Adipose tissue (tissue), 3 donors: ENCODE data around the gene GATB. TPM values are rescaled to one million over a fixed set of nuclear protein-coding genes. Genes with fewer than 3 reads are reported as not detected.

Experiments
- H3K27ac ChIP-seq: one replicate; pipeline ENCODE4 v1.5.1; 2013; ENCODE audit warnings: low read depth, low read length
- WGBS, 3 donors: extraction: QIAGEN DNeasy Blood & Tissue Kit; methylation state at CpG; one replicate each; pipeline ENCODE4 v1.1.7; 2013; 5-methylcytosine and 5-hydroxymethylcytosine counted together
- polyA plus RNA-seq, 3 donors: library from polyadenylated mRNA; stranded (reverse); fragments of 200-250 nt; gene quantifications; one replicate each; pipeline ENCODE4 v1.2.3, GENCODE V29; 2013
- donor health status: healthy with polysubstance abuse.
- donor health status: Bipolar disorder and iron deficiency.
- donor health status: healthy.

The GATB gene
- polyA plus RNA-seq, 3 donors = 5.3 to 18.6 (median 17.9) TPM

DNA sequence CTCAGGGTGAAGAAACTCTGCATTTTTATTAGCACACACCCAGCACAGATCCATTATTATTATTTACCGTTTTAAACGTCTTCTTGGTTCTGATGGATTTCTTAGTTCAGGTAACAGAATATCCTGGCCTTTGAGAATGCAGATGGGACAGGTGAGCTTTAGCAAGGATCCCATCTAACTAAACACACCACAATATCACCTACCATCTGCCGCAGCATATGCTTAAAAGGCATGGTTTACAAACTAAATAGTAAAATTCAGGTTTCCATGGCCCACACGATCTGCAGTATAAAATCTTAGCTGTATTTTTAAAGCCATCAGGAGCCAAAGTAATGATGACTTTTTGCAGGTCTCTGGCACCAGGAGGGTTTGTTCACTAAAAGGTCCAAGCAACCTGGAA, 31.7 kb upstream of the GATB start:
- WGBS, 3 donors = 72 to 90% (median 88%) methylated on average over 4 of the region's 4 CpGs

DNA sequence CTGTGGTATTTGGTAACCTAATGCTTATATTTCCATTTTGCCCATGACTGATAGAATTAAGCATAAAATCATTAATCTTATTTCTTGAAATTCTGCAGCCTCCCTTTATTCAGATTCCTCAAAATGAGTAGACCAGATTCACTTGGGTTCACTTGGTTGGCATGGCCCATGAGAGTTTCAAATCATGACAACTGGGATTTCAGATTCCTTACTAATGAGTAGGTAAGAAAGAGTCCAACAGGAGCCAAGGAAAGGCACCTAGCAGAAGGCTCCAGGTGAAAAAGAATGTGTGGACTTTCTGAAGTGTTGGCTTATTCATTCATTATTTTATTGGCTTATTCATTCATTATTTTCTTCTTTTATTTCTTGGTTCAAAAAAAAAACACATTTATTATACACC, 27.2 kb upstream of the GATB start:
- no peak overlapping the region for H3K27ac ChIP-seq

More for the DNA sequence above, 31.7 kb upstream of the GATB start:
- H3K27ac ChIP-seq = no peak overlapping the region

DNA sequence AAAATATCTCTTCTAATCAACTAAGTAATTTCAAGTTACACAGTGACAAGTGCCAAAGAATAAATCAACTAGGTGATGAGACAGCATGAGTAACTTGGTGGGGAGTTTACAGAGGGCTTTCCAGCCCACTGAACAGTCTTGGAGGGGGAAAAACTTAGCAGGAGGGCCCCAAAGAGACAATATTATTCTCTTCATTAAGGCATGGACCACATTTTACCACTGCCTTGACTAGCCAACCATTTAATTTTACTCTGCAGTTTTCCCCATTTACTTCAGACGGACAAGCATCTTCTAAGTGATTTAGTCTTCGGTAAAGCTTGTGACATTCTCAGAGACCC, 25.3 kb upstream of the GATB start:
- WGBS, 3 donors = 94 to 97% (median 96%) methylated on average over 2 of the region's 2 CpGs
- H3K27ac ChIP-seq = no peak overlapping the region

DNA sequence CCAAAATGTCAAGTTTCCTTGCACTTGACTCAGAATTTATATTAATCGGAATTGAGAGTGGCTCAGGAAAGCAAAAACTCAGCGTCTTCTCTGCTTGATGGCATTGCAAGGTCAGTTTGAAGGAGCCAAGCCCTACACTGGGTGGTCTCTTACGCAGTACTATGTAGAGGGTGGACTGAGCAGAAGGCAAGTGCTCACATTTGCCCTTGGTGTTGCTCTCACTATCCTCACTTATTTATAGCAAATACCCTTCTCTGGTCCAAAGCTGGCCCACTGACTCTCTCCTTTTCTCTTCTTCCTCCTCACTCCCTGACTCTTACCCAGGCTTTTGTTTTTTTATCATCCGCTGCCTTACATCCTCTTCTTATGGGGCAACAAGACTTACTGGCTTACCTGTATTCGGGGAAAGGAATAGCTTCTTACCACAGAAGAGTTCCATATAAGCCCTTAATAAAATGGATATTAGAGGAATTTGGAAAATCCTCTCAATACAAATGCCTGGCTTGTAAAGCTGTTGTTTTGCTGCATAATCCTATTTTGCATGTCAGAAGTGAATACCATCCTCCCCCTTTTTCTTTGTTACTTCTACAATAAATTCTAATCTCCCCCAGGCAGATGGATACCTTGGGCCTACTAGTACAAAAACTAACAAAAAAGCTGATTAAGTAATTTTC, 24.8 kb upstream of the GATB start:
- no peak overlapping the region for H3K27ac ChIP-seq
- WGBS, 3 donors = 78 to 81% (median 79%) methylated on average over 5 of the region's 5 CpGs

DNA sequence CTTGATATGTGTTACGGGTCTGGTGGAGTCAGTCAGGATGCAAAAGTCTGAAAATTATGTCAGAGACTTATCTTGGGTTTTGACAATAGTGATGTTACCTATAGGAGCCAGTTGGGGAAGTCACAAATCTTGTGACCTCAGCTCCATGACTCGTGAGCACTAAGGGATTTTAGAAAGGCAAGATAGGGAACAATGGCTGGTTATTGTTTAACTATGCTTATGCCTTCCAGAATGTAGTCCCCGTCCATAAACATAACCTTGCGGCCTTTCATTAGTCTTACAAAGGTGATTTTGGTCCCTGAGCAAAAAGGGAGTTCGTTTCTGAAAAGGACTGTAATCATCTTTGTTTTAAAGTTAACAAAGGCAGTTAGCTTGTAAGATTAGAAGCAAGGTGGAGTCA, 23.9 kb upstream of the GATB start:
- WGBS, 3 donors = 38 to 72% (median 70%) methylated on average over 5 of the region's 5 CpGs
- no peak overlapping the region for H3K27ac ChIP-seq

DNA sequence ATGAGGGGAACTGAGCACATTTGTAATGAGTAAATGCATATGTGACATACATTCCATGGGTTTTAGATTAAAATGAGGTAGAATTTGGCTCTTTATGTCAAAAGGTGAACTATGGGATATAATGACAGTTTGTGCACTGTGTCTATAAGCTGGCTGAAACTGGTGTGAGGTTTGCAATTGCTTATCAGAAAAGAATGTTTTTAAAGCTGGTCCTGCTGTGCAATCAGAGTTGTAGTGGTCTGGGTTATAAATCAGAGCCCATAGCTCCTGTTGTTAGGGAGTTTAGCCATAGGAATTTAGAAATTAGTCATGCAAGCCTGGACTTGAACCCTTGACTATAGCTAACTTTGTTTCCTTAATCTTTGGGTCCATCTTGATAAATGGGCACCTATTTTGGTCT, 23.1 kb upstream of the GATB start:
- H3K27ac ChIP-seq = no peak overlapping the region

DNA sequence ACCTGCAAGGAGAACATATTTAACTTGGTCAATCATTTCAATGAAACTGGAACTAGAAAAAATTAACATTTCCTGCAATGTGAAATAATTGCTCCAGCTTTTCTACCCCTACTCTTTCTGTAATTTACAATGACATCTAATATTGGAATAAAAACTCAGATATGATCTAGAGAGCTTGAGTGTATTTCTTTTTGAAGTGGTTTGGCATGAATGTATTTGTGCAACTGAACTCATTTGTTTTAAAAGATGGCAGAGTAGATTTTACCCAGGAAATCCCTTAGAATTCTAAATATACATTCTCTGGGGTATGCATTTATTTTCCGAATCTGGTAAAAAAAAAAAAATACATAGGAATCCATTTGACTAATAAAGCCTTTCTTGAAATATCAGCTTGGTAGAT, 21.5 kb upstream of the GATB start:
- no peak overlapping the region for H3K27ac ChIP-seq
- WGBS, 3 donors = 69 to 78% (median 70%) methylated on average over 1 of the region's 1 CpG

DNA sequence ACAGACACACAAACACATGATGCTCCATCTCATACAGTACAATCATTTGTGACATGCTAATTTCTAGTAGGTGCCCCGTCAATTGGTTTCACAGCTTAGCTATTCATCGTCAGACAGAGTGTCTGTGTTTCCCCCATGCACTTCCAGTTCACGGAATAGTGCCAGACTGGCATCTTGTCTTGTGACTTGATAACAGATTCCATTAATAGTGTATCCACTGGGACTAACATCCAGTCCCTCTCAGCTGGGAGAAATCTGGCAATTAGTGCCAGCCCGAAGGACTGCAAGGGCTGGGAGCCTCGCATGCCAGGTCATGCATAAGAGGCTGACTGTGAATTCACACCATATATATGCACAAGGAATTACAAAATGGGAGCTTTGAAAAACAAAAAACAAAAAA, 20.2 kb upstream of the GATB start:
- H3K27ac ChIP-seq = no peak overlapping the region
- 73 to 85% (median 80%) methylated on average over 5 of the region's 5 CpGs for WGBS, 3 donors

DNA sequence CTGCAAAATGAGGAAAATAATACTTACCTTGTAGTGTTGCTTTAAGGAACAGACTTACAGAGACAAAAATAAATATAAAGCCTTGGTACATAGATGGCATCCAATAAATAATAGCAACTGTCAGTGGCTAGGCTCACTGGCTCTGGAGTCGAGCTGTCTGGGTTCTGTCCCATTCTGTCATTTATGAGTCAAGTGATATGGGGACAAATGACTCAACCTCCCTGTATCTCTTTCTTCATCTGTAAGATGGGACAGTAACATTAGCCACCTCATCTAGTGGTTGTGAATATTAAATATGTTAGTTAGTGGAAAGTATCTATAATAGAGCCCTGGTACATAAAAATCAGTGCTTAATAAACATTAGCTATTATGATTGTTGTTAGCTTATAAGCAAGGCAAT, 16.7 kb upstream of the GATB start:
- 65 to 79% (median 71%) methylated on average over 1 of the region's 1 CpG for WGBS, 3 donors
- no peak overlapping the region for H3K27ac ChIP-seq

DNA sequence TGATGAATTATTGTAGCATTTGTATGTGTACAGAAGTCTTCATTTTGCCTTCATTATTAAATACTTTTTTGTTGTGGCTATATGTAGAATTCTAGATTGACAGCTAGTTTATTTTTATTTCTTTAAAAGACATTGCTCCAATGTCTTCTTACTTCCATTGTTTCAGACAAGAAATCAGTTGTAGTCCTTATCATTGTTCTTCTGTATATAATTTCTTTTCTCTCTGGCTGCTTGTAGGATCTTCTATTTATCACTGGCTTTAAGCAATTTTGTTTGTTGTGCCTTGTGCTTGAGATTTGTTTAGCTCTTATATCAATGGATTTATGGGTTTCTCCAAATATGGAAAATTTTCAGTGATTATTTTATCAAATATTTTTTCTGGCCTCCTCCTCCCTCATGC, 13.5 kb upstream of the GATB start:
- H3K27ac ChIP-seq = no peak overlapping the region

DNA sequence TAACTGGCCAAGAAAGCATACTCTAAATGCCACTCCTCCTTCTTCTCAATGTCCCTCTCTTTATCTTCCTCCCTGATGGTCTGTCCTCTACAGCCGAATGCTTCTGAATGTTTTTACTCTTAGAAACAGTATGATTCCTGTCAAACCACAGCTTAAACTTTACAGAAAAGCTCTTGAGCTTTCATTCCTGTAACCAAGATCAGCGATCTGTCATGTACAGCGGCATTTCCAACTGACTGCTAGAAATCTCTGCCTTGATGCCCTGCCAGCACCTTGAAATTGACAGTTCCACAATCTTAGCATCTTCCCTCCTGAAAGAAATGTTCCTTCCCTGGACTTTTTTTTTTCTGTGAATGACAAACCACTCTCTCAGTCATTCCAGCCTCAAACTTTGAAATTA, 11.5 kb upstream of the GATB start:
- WGBS, 3 donors = 68 to 76% (median 76%) methylated on average over 3 of the region's 3 CpGs
- no peak overlapping the region for H3K27ac ChIP-seq

DNA sequence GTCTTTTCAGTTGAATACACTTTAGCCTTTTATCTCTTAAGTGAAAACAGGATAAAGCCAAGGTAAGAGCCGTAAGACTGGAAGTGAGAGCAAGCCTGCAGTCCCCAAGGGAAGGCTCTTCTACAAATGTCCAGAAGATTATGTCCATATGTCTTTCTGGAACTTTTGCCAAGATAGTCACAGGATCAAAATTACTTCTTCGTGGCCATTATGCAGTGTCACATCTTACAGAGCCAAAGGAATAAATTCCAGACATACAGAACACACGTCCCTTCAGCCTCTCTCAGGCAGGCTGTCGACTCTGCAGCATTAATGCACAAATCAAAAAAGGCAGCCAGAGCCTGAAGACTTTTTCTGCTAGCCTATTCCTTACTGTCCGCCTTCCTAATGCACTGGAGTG, 10.9 kb upstream of the GATB start:
- 50 to 60% (median 55%) methylated on average over 5 of the region's 5 CpGs for WGBS, 3 donors
- no peak overlapping the region for H3K27ac ChIP-seq

DNA sequence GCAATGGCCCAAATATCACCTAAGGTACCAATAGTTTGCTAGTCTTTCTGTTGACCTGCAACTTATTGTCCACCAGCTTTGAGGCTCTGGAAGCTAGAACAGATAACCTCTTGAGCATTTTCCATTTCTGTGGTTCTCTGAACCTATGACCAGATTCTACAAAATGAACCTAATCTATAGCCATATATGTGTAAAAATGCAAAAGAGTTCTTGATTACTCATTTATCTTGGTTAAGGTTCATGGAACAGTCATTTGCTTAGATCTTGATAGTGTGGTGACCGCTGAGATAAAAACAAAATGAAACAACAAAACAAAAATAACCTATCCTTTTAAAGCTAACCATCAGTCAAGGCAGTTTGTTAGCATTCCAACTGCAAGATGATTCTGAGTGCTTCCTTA, 9.3 kb upstream of the GATB start:
- 59 to 88% (median 82%) methylated on average over 1 of the region's 1 CpG for WGBS, 3 donors
- no peak overlapping the region for H3K27ac ChIP-seq

DNA sequence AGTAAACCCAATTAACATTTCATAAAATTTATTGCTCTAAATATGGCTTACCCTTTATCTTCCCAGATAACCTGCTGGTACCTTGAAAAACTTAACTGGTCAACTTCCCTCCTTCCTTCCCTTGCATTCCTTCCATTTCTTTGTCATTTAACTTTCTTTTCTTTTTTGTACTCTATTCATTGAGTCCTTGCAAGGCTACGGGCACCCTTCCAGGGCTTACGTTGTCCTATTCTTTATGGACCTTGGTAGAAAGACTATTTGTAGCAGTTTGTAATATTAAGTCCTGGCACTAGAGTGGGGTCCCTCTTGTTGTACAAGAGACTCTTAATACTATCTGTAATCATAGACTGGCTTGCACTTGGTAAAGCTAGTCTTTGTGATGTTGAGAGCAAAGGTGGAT, 8.0 kb upstream of the GATB start:
- WGBS, 3 donors = 64 to 87% (median 87%) methylated on average over 2 of the region's 2 CpGs

DNA sequence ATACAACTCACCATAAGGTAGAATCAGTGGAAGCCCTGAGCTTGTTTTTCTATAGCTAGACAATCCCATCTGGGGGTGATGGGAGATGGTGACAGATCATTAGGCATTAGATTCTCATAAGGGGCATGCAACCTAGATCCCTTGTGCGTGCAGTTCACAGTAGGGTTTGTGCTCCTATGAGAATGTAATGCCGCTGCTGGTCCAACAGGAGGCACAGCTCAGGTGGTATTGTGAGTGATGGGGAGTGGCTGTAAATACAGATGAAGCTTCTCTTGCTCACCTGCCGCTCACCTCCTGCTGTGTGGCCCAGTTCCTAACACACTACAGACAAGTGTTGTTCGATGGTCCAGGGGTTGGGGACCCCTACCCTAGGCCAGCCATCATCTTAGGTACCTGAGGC, 5.9 kb upstream of the GATB start:
- H3K27ac ChIP-seq = no peak overlapping the region
- WGBS, 3 donors = 64 to 88% (median 80%) methylated on average over 4 of the region's 4 CpGs

More for the DNA sequence above, 8.0 kb upstream of the GATB start:
- H3K27ac ChIP-seq = no peak overlapping the region

DNA sequence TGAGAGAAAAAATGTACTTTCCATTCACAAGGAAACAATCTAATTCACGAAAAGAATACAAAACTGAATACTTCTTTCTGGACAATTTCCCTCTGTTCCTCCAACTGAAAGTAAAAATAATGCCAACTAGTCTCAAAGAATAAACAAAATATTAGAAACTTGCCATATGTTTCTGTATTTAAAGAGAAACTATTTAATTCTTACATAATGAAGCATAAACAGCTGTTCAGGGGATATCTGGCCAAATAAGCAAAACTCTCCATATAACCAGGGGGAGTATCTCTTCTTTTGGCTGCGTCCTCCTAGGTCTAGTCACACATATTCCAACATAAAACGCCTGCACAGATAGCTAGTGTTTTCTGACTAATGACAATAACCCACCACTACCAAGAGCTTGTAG, 805 bp downstream of the GATB start:
- no peak overlapping the region for H3K27ac ChIP-seq
- WGBS, 3 donors = 22 to 31% (median 29%) methylated on average over 3 of the region's 3 CpGs

DNA sequence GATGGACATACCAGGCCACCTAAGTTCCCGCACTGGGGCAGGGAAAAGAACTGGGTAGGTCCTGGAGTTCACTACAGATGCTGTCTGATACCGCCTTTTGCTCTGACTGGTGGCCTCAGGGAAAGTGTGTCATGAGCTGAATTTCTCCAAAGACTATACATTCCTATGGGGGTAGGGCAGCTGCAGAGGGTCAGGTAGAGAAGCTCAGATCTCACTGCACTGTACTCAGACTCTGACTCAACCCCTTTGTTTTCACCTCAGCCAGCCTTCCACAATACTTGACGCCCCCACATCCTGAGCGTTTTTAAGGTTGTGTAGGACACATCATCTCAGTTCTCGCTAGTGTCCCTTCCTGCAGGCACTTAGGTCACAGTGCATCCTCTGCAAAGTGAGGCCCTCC, 7.8 kb downstream of the GATB start:
- H3K27ac ChIP-seq = no peak overlapping the region
- 93 to 96% (median 95%) methylated on average over 5 of the region's 5 CpGs for WGBS, 3 donors

DNA sequence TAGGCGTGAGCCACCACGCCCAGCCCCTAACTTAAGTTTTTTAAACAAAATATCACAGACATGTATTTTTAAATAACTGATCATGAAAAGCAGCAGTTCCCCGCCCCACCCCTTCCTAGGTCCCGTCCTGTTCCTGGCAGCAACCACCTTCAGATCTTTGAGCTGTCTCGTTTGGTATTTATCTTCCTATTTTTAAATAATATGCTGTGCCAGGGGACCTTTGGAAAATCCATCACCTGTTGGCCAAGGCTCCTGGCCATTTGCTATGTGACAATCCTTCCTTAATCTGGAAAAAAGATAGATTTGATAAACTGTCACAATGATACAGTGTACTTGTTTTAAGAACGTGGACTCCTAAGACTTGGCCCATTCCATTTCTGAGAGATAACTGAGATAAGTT, 10.7 kb downstream of the GATB start:
- no peak overlapping the region for H3K27ac ChIP-seq
- WGBS, 3 donors = 57 to 92% (median 92%) methylated on average over 6 of the region's 6 CpGs

DNA sequence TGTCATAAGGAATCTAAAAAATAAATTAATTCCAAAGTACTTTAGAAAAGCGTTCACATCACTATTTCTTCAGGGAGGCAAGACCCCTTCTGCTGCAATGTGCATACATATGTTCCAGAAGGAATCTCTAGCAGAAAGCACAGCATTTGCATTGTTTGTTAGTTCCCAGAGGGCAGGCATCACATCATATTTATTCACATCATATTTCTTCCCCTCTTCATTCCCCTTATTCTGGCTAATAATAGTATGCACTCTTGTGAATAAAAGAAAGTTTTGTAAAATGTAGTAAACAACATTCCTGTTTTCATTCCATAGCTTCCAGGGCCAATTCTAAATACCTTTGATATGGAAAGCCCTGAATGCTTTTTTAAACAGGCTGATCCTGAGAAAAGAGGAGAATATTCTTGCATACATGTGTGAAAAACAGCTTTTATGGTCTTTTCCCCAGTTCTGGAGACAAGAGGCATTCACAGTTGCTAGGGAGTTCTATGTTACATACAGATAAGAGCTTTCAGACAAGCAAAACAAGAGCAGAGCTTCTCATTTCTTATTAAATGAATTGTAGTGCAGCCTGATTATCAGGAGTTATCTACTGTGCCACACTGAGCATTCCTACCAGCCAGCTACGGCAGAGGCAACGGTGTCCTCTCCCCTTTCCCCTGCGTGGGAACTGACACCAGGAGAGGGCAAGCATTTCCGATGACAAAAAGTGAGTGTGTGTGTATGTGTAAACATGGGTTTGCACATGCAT, 15.2 kb downstream of the GATB start:
- no peak overlapping the region for H3K27ac ChIP-seq
- 58 to 72% (median 67%) methylated on average over 5 of the region's 5 CpGs for WGBS, 3 donors

DNA sequence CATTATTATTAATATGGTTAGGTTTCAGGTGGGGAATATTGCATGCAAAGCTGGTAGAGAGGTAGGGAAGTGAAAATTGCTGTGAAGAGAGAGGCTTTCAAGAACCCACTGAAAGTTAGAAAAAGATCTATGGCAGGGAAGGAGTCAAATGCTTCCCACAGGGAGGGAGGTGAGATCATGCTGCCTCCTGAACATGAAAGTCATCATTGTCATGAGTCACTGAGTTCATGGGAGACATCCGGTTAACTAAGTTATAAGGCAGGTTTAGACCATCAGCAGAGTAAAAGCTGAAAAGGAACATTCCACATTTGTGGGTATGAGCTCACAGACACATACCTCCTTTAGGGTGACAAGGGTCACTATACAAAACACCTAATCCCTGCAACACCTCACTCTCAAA, 16.2 kb downstream of the GATB start:
- 58 to 72% (median 66%) methylated on average over 1 of the region's 1 CpG for whole genome bisulfite sequencing, 3 donors
- H3K27ac ChIP-seq = no peak overlapping the region
